IMR-90 (cell line): ENCODE measurements around the gene SLC25A40.

ENCODE experiments used
- FOS ChIP-seq: fragments of 150-350 bp; IDR thresholded peaks from 2 replicates; pipeline ENCODE4 v1.6.1; 2016; ENCODE audit warnings: low read depth, low read length
- MAZ ChIP-seq: IDR thresholded peaks from 2 replicates; pipeline ENCODE4 v1.6.1; 2012; ENCODE audit warnings: low read depth, mild to moderate bottlenecking, low read length, improper control_type of control experiment, moderate library complexity, borderline replicate concordance
- POLR2A ChIP-seq: IDR thresholded peaks from 2 replicates; pipeline ENCODE4 v1.6.1; 2012; ENCODE audit warnings: mild to moderate bottlenecking, low read depth, low read length
- TF ChIP-seq, protein P1 (sequence below): conservative IDR thresholded peaks from 2 replicates; pipeline ENCODE4 v1.5.1; 2012; ENCODE audit warnings: mild to moderate bottlenecking, low read depth, low read length, improper control_type of control experiment

DNA sequence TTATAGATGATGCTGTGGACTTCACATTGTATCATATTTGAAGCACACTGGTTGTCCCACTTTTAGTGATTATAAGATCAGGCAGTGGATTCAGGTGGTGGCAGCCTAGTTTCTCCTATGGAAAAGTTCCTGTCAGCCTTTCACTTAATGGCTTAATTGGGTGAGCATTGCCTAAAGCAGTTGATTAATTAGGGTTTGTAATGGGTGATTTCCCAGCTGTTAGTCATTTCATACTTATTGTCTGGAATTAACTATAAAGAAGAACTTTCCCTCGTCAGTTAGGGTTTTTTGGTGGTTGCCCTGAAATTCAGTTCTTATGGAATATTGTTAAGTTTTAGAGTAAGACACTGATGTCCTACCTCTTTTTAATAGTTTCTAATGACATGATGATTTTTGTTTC is 78.8 kb downstream of the SLC25A40 start:
- TF ChIP-seq MAZ: no peak
- TF ChIP-seq FOS: no peak
- TF ChIP-seq, protein P1, sequence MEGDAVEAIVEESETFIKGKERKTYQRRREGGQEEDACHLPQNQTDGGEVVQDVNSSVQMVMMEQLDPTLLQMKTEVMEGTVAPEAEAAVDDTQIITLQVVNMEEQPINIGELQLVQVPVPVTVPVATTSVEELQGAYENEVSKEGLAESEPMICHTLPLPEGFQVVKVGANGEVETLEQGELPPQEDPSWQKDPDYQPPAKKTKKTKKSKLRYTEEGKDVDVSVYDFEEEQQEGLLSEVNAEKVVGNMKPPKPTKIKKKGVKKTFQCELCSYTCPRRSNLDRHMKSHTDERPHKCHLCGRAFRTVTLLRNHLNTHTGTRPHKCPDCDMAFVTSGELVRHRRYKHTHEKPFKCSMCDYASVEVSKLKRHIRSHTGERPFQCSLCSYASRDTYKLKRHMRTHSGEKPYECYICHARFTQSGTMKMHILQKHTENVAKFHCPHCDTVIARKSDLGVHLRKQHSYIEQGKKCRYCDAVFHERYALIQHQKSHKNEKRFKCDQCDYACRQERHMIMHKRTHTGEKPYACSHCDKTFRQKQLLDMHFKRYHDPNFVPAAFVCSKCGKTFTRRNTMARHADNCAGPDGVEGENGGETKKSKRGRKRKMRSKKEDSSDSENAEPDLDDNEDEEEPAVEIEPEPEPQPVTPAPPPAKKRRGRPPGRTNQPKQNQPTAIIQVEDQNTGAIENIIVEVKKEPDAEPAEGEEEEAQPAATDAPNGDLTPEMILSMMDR: no peak
- no peak for TF ChIP-seq POLR2A
